Calu3 (cell line): ENCODE data around the gene PRR15L. TPM values are rescaled to one million over a fixed set of nuclear protein-coding genes. Genes with fewer than 3 reads are reported as not detected.

Experiments used
- BruUV-seq: library from RNA; stranded (reverse); fragments of 400-500 nt; replicated peaks from 2 replicates; lab custom pipeline; 2021; lab: Mats Ljungman, UMichigan
- CTCF ChIA-PET: fragments of 300-600 bp; sonication (Branson Sonifier 250); formaldehyde crosslinking; loops from one replicate; lab custom pipeline; 2022; ENCODE audit warnings: antibody characterized with exemption; lab: Charles Lee
- DNase-seq: peaks from one replicate; pipeline ENCODE4 v3.0.0; 2022
- H3K27ac Mint-ChIP-seq: one replicate; pipeline ENCODE4 v1.8.0; 2022; ENCODE audit warnings: mixed read lengths; ENCODE audit not compliant: unreplicated experiment
- H3K27me3 Mint-ChIP-seq: one replicate; pipeline ENCODE4 v1.8.0; 2022; ENCODE audit warnings: mixed read lengths; ENCODE audit not compliant: unreplicated experiment
- H3K36me3 Mint-ChIP-seq: one replicate; pipeline ENCODE4 v1.8.0; 2022; ENCODE audit warnings: mild to moderate bottlenecking, moderate library complexity, mixed read lengths; ENCODE audit not compliant: insufficient read depth, unreplicated experiment
- H3K4me1 Mint-ChIP-seq: one replicate; pipeline ENCODE4 v1.8.0; 2022; ENCODE audit warnings: mild to moderate bottlenecking, low read depth, mixed read lengths; ENCODE audit not compliant: unreplicated experiment
- H3K4me3 Mint-ChIP-seq: one replicate; pipeline ENCODE4 v1.8.0; 2022; ENCODE audit warnings: mild to moderate bottlenecking, low read depth, moderate library complexity, mixed read lengths; ENCODE audit not compliant: unreplicated experiment
- H3K9me3 Mint-ChIP-seq: one replicate; pipeline ENCODE4 v1.8.0; 2022; ENCODE audit warnings: low read depth, mixed read lengths; ENCODE audit not compliant: unreplicated experiment
- CTCF ChIP-seq: fragments of 200-600 bp; IDR thresholded peaks from one replicate; pipeline ENCODE4 v1.8.0; 2022; ENCODE audit warnings: antibody characterized with exemption; ENCODE audit not compliant: unreplicated experiment
- intact Hi-C: fragments of 100-400 bp; cut with micrococcal nuclease; formaldehyde crosslinking; loops from one replicate; pipeline ENCODE4 v1.10.0; 2022; ENCODE audit not compliant: unreplicated experiment
- total RNA-seq: library from RNA; stranded (reverse); gene quantifications from 2 replicates; pipeline ENCODE4 v1.2.3, GENCODE V29; 2022

PRR15L gene
- total RNA-seq, 1 experiment from 2014 or later, result 30.2 TPM

GRCh38 chr17:47952171-47953021, 5.3 kb downstream of the PRR15L start:
- Mint-ChIP-seq H3K27me3 (no peaks in the 10 kb centered on the region), H3K27ac (peak overlapping the region; percentile 58), H3K4me1 (peaks cover 91% of the 10 kb centered on the region), H3K4me3 (peak overlapping the region; percentile 17), H3K9me3 (no peaks in the 10 kb centered on the region), H3K36me3 (peaks cover 85% of the 10 kb centered on the region)
- no peak for TF ChIP-seq CTCF
- DNase-seq, result peak; percentile 47
- CTCF ChIA-PET, result interaction anchor here (0.6 to 5.0 kb wide), 4 partner anchors 11 to 66 kb away, joined by 3 to 140 read pairs (median 4); partner anchors contain the start of gene CDK5RAP3
- BruUV-seq, result no TSS peak
- intact Hi-C loops, result no loop called here

- DNase-seq, result peak; percentile 84
- Mint-ChIP-seq H3K36me3 (peaks cover 76% of the 10 kb centered on the region), H3K4me1 (peaks cover 83% of the 10 kb centered on the region), H3K9me3 (no peaks in the 10 kb centered on the region), H3K27me3 (no peaks in the 10 kb centered on the region), H3K4me3 (peak overlapping the region; percentile 17), H3K27ac (peak overlapping the region; percentile 21)
- no peak for TF ChIP-seq CTCF
- no TSS peak for BruUV-seq
- CTCF ChIA-PET, result interaction anchor here (0.9 to 5.0 kb wide), 14 partner anchors 7 to 106 kb away, joined by 3 to 140 read pairs (median 8); partner anchors contain the start of genes CDK5RAP3, NFE2L1, PNPO and PRR15L
- intact Hi-C loops, result no loop called here
Observed at GRCh38 chr17:47950448-47950847, 7.2 kb downstream of the PRR15L start.

GRCh38 chr17:47949946-47950345, 7.7 kb downstream of the PRR15L start:
- Mint-ChIP-seq H3K36me3 (peaks cover 71% of the 10 kb centered on the region), H3K4me1 (peaks cover 83% of the 10 kb centered on the region), H3K27ac (peak overlapping the region; percentile 21), H3K27me3 (no peaks in the 10 kb centered on the region), H3K4me3 (peak overlapping the region; percentile 17), H3K9me3 (no peaks in the 10 kb centered on the region)
- BruUV-seq, result no TSS peak
- peak; percentile 57 for DNase-seq
- intact Hi-C loops, result loop anchor here (1.0 to 10.0 kb wide), 4 partner anchors 20 to 105 kb away; partner anchors contain the start of genes SCRN2 and SP2
- CTCF ChIA-PET, result interaction anchor here (0.5 to 5.0 kb wide), 16 partner anchors 7 to 660 kb away, joined by 3 to 140 read pairs (median 7); partner anchors contain the start of genes CDK5RAP3, NFE2L1, PNPO and PRR15L
- no peak for TF ChIP-seq CTCF

GRCh38 chr17:47949197-47949759, 8.4 kb downstream of the PRR15L start:
- Mint-ChIP-seq H3K27me3 (no peaks in the 10 kb centered on the region), H3K4me3 (peak overlapping the region; percentile 17), H3K27ac (peak overlapping the region; percentile 21), H3K36me3 (peaks cover 64% of the 10 kb centered on the region), H3K9me3 (no peaks in the 10 kb centered on the region), H3K4me1 (peaks cover 80% of the 10 kb centered on the region)
- intact Hi-C loops, result loop anchor here (1.0 to 10.0 kb wide), 4 partner anchors 21 to 104 kb away; partner anchors contain the start of genes SCRN2 and SP2
- CTCF ChIA-PET, result interaction anchor here (1.0 to 5.0 kb wide), 12 partner anchors 8 to 69 kb away, joined by 3 to 140 read pairs (median 9); partner anchors contain the start of genes CDK5RAP3, PNPO, PRR15L and SP2
- TF ChIP-seq CTCF, result peak; percentile 98
- no TSS peak for BruUV-seq
- DNase-seq, result peak; percentile 99
